Natural killer cell treated with Interleukin-12 subunit alpha and Interleukin-12 subunit beta and Interleukin-15 and Interleukin-18, amount 100 ng/mL, for 72 hours (primary cell): ENCODE data around the gene PDE7B. TPM values are rescaled to one million over a fixed set of nuclear protein-coding genes. Genes with fewer than 3 reads are reported as not detected.

ENCODE experiments used
- ATAC-seq, 2 donors: fragments of 150-1000 bp; cut with Tn5 transposase in 1 of 2; sonication (Bioruptor Pico), chemical (Tn5 transposase) in 1 of 2; 2 replicates each; pipeline ENCODE4 v1.10.0; 2021
- DNase-seq: peaks from one replicate; pipeline ENCODE4 v3.0.0; 2022; ENCODE audit warnings: low spot score
- H3K27ac Mint-ChIP-seq, 2 donors: 1 replicate in 1 of 2; 2 replicates in 1 of 2; pipeline ENCODE4 v1.8.0; 2022; ENCODE audit warnings: mixed read lengths in 2 of 2, mild to moderate bottlenecking in 1 of 2, moderate library complexity in 1 of 2
- H3K27me3 Mint-ChIP-seq, 2 donors: 1 replicate in 1 of 2; 2 replicates in 1 of 2; pipeline ENCODE4 v1.8.0; 2022; ENCODE audit warnings: mixed read lengths in 2 of 2
- H3K36me3 Mint-ChIP-seq: one replicate; pipeline ENCODE4 v1.8.0; 2022; ENCODE audit warnings: mixed read lengths
- H3K4me1 Mint-ChIP-seq, 2 donors: 1 replicate in 1 of 2; 2 replicates in 1 of 2; pipeline ENCODE4 v1.8.0; 2022; ENCODE audit warnings: low read depth in 2 of 2, mixed read lengths in 2 of 2, mild to moderate bottlenecking in 1 of 2
- H3K4me3 Mint-ChIP-seq: one replicate; pipeline ENCODE4 v1.8.0; 2022; ENCODE audit warnings: mixed read lengths
- H3K9me3 Mint-ChIP-seq: 2 replicates; pipeline ENCODE4 v1.8.0; 2022; ENCODE audit warnings: mixed read lengths
- total RNA-seq, 2 donors: library from RNA; stranded (reverse); gene quantifications; one replicate each; pipeline ENCODE4 v1.2.3, GENCODE V29; 2022

The PDE7B gene
- total RNA-seq, 2 donors from 2014 or later, result 0.14 TPM; not detected in 1

DNA sequence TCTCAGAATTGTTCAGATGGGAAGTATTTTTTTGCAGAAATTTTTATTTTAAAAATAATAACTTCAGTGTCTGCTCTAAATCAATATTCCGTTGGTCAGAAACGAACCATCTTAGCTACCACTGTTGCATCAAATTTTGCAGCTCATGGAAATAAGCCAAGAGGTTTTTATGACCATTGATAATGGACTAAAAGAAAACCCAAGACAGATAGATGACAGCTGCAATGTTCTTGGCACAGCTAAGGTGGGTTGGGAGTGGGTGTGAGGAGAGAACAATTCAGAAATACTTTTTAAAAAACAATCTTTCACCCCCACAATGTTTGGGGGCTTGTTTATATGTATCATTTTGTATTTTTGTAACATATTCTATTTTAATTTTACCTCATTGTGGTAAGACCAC is 121.1 kb downstream of the PDE7B start:
- Mint-ChIP-seq H3K27me3 (peaks cover 15% of the 10 kb centered on the region in 2 donors), H3K36me3 (no peaks in the 10 kb centered on the region)
- DNase-seq, result no peak

DNA sequence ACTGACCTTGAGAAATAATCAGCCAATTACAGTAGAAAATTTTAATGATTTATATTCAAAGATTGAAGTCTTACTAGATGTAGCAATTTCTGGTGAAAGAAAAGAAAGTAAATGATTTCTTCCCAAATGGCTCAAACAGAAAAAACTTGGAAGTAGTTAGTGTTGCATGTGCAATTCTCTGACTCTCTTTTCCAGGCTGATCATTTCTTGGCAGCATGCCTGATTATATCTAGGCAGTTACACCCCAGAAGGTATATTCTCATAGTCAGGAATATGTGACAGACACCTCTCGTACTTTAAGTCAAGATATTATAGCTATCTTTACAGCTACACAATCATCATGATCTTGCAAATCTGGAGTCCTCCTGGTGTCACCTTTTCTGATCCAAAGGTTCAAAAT is 122.9 kb downstream of the PDE7B start:
- ATAC-seq, result no peak
- DNase-seq, result no peak
- H3K27me3 Mint-ChIP-seq, result peaks cover 13 to 15% of the 10 kb centered on the region in 2 donors
- H3K27ac Mint-ChIP-seq, result no peak overlapping the region
- no peaks in the 10 kb centered on the region for H3K36me3 Mint-ChIP-seq
- H3K4me3 Mint-ChIP-seq, result no peak overlapping the region
- no peaks in the 10 kb centered on the region for H3K9me3 Mint-ChIP-seq
- H3K4me1 Mint-ChIP-seq, result no peaks in the 10 kb centered on the region

More for the DNA sequence above, 121.1 kb downstream of the PDE7B start:
- no peak for ATAC-seq
- Mint-ChIP-seq H3K27ac (no peak overlapping the region), H3K4me1 (no peaks in the 10 kb centered on the region), H3K4me3 (no peak overlapping the region), H3K9me3 (no peaks in the 10 kb centered on the region)

DNA sequence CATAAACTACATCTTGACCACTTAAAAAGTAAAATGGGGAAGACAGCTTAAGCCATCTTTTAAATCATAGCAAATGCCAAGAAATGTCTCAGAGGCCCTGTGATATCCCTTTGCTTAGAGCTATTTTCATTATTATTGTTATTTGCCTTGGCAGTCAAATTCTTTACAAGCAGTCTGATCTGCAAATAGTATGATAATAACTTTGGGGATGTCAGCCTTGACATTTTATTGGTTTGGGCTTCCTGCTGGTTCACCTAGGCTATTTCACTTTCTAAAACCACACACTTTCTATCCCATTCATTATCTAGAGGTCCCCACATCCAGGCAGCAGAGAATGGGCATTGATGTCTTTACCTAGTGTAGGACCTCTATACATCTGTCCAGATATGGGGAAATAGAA is 125.1 kb downstream of the PDE7B start:
- Mint-ChIP-seq H3K4me1 (no peaks in the 10 kb centered on the region), H3K27ac (no peak overlapping the region), H3K36me3 (no peaks in the 10 kb centered on the region), H3K4me3 (no peak overlapping the region), H3K9me3 (no peaks in the 10 kb centered on the region), H3K27me3 (peaks cover 0 to 7% of the 10 kb centered on the region in 2 donors)
- no peak for DNase-seq
- ATAC-seq, result no peak

DNA sequence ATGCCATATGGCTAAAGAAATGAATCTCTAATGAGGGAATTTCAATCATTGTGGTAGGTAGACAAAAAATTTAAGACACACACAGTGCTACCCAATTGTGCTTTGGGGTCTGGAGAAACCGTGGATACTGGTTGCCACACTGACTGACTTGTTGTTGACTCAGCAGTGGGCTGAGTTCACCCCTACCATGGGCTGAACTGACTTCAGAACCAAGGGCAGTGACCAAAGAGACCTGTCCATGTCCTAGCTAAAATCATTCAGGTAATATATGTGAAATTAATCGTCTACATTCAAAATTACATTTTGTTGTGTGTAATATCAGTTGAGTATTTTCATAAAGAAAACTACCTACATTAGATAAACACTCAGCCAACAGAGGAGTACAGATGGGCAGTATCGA is 131.6 kb downstream of the PDE7B start:
- no peak overlapping the region for H3K4me3 Mint-ChIP-seq
- H3K4me1 Mint-ChIP-seq, result no peaks in the 10 kb centered on the region

DNA sequence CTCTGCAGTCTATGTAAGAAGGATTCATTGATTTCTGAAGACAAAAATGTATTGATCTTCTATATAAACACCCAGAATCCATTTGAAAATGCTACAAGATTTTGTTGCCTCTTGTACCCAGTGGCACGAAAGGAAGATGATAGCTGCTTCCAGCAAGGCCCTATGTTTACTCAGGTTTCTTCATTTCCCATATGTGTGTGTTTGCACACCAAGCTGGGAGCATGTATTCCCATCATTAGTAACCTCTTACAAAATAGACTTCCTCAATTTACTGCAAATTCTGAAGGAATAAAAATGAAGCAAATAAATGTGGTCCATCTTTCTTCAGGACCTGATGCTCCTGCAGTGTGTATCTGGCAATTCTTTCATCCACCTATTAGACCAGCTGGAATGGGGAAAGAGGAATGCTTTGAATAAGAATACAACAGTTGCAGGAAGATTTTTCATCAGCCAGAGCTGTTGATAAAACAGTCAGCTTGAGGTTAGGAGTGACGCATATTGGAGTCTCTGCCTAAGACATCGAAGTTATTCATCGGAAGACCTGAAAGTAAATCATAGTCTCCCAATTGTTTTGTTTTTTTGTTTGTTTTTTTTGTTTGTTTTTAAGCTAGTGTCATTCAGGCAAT is 132.3 kb downstream of the PDE7B start:
- Mint-ChIP-seq H3K36me3 (no peaks in the 10 kb centered on the region), H3K27ac (no peak overlapping the region), H3K4me3 (no peak overlapping the region), H3K4me1 (no peaks in the 10 kb centered on the region), H3K27me3 (peaks cover 6 to 13% of the 10 kb centered on the region in 2 donors), H3K9me3 (no peaks in the 10 kb centered on the region)
- ATAC-seq (no peak), DNase-seq (no peak)

More for the DNA sequence above, 131.6 kb downstream of the PDE7B start:
- H3K27me3 Mint-ChIP-seq, result peaks cover 6 to 12% of the 10 kb centered on the region in 2 donors
- ATAC-seq, result no peak
- no peaks in the 10 kb centered on the region for H3K36me3 Mint-ChIP-seq
- no peak for DNase-seq
- no peaks in the 10 kb centered on the region for H3K9me3 Mint-ChIP-seq
- H3K27ac Mint-ChIP-seq, result no peak overlapping the region

DNA sequence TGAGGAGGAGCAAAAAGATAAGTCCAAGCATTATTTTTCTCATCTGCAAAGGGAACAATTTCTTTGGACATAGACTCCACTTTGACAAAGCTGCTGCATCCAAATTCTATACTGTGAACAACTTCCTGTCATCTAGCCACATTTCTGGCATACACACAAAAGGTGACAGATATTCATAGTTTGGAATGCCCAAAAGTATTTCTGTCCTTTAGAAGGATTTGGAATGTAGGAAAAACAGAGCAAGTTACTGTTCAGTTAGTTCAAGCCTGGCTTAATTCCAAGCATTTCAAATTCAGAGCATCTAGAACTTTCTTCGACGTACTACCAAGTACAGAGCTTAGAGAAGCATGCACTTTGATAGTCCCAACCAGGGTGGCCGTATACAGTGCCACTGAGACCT is 134.0 kb downstream of the PDE7B start:
- Mint-ChIP-seq H3K9me3 (no peaks in the 10 kb centered on the region), H3K27ac (no peak overlapping the region), H3K4me3 (no peak overlapping the region), H3K36me3 (no peaks in the 10 kb centered on the region), H3K4me1 (no peaks in the 10 kb centered on the region), H3K27me3 (peaks cover 7 to 13% of the 10 kb centered on the region in 2 donors)
- DNase-seq, result no peak
- ATAC-seq, result no peak

DNA sequence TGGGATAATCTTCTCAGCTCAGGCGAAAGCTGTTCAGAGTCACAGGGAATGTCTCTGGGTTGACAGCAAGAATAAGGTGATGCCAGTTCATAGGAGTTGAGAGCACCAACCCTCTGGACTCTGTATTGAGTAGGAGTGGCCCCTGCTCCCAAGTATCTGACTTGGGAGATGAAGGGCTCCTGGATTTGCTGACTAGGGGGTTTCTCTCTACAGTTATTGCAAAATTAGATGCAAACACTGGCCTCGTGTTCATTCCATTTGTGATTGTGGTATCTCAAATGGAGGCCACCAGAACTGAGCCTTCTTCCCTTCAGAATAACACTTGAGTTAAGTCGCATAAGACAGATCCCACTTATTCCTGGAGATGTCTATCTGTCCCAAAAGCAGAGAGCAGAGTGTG is 135.7 kb downstream of the PDE7B start:
- Mint-ChIP-seq H3K9me3 (no peaks in the 10 kb centered on the region), H3K27ac (no peak overlapping the region), H3K27me3 (peaks cover 13% of the 10 kb centered on the region in 2 donors), H3K36me3 (no peaks in the 10 kb centered on the region), H3K4me3 (no peak overlapping the region), H3K4me1 (no peaks in the 10 kb centered on the region)
- DNase-seq, result no peak
- no peak for ATAC-seq

DNA sequence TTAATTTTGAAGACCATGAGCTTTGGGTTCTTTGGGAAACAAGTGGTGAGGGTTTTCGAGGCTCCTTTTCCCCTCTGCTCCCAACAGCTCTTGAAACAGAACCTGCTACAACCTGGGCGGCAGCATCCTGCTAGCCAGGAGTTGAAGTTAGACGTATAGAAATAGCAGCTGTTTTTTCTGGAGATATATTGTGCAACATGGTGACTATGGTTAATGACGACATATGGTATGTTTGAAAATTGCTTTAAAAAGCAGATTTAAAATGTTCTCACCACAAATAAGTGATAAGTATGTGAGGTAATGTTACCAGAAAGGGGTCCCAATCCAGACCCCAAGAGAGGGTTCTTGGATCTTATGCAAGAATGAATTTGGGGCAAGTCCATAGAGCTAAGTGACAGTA is 138.9 kb downstream of the PDE7B start:
- Mint-ChIP-seq H3K27ac (no peak overlapping the region), H3K9me3 (no peaks in the 10 kb centered on the region), H3K4me3 (no peak overlapping the region), H3K27me3 (peaks cover 7 to 10% of the 10 kb centered on the region in 2 donors), H3K36me3 (no peaks in the 10 kb centered on the region), H3K4me1 (no peaks in the 10 kb centered on the region)
- ATAC-seq (no peak), DNase-seq (no peak)

DNA sequence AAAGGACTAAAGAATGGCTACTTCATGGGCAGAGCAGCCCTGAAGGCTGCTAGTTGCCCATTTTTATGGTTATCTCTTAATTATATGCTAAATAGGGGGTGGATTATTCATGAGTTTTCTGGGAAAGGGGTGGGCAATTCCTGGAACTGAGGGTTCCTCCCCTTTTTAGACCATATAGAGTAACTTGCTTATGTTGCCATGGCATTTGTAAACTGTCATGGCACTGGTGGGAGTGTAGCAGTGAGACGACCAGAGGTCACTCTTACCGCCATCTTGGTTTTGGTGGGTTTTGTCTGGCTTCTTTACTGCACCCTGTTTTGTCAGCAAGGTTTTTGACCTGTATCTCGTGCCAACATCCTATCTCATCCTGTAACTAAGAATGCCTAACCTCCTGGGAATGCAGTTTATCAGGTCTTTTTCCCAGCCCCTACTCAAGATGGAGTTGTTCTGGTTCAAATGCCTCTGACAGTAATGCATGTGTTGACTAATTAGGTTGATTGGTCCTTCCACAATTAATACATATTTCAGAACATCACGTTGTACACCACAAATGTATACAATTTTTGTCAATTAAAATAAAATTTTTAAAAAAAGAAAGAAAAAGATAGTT is 139.5 kb downstream of the PDE7B start:
- no peak overlapping the region for H3K27ac Mint-ChIP-seq
- no peaks in the 10 kb centered on the region for H3K4me1 Mint-ChIP-seq
- H3K4me3 Mint-ChIP-seq, result no peak overlapping the region

DNA sequence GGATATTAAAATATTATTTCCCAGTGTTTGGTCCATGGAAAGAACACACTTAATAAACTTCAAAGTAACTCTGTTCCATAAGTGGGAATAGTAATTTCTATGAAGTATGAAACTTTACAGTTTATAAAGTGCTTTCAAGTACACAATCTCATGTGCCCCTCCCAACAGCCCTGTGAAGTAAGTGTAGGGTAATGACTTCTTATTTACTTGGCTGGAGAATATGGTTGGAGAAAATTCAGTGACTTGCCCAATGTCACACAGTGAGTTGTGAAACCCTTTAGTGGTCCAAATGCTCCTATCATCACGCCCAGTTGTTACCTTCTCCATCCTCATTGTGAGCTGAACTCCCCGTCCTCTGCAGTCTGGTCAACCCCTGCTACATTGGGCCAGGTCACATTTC is 141.2 kb downstream of the PDE7B start:
- H3K36me3 Mint-ChIP-seq, result no peaks in the 10 kb centered on the region
- no peak overlapping the region for H3K4me3 Mint-ChIP-seq
- H3K27ac Mint-ChIP-seq, result no peak overlapping the region
- ATAC-seq, result no peak
- H3K27me3 Mint-ChIP-seq, result peaks cover 4 to 7% of the 10 kb centered on the region in 2 donors
- H3K9me3 Mint-ChIP-seq, result no peaks in the 10 kb centered on the region
- no peaks in the 10 kb centered on the region for H3K4me1 Mint-ChIP-seq
- DNase-seq, result no peak

More for the DNA sequence above, 139.5 kb downstream of the PDE7B start:
- ATAC-seq (no peak), DNase-seq (no peak)
- peaks cover 7 to 10% of the 10 kb centered on the region in 2 donors for H3K27me3 Mint-ChIP-seq
- H3K9me3 Mint-ChIP-seq, result no peaks in the 10 kb centered on the region
- no peaks in the 10 kb centered on the region for H3K36me3 Mint-ChIP-seq

DNA sequence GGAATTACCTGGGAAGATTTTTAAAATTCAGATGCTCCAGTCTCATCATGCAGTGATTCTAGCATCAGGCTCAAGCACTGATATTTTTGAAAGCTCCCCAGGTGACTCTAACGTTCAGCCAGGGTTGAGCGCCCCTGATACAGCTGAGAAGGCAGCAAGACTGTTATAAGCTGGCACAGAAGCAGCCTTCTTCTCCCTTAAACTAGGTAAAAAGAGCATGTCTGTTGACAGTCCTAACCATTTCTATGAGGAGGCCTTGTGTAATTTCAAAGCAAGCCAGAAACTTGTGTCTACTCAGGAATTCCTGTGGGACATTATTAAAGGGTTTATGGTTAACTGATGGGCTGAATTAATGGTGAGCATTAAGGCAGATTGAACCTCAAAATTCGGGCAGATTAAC is 141.9 kb downstream of the PDE7B start:
- no peak overlapping the region for H3K27ac Mint-ChIP-seq
- H3K9me3 Mint-ChIP-seq, result no peaks in the 10 kb centered on the region
- H3K36me3 Mint-ChIP-seq, result no peaks in the 10 kb centered on the region
- no peaks in the 10 kb centered on the region for H3K4me1 Mint-ChIP-seq
- peaks cover 0 to 7% of the 10 kb centered on the region in 2 donors for H3K27me3 Mint-ChIP-seq
- no peak for ATAC-seq
- no peak overlapping the region for H3K4me3 Mint-ChIP-seq
- no peak for DNase-seq

DNA sequence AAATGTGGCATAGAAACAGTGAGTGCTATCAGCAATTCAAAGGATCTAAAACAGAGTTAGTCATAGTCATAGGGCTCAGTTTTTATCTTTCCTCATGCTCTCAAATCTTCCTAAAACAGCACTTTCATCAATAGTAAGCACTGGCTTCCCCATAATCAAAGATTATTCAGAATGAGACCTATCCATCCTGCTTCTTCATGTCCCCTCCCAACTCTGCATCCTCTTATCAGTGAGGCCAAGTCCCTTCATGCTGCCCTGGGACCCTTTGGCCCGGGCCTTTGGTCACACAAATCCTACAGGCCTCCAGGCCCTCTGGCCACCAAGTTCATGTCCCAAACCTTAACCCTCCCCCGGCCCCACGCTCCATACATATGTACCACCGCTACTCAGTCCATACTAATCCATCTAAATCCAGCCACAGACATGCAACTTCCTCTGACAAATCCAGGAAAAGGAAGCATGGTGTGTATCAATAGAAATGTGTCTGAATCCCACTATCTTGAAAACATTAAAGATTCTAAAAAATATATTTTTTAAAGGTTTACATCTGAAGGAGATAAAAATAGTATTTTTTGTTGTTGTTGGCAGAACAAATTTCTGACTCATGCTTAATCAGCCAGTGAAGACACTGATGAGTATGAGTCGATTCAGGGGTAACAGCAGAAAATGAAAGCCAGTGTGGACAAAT is 143.5 kb downstream of the PDE7B start:
- DNase-seq (no peak), ATAC-seq (no peak)
- Mint-ChIP-seq H3K27me3 (peaks cover 0 to 7% of the 10 kb centered on the region in 2 donors), H3K4me3 (no peak overlapping the region), H3K9me3 (peaks cover 2% of the 10 kb centered on the region), H3K4me1 (no peaks in the 10 kb centered on the region), H3K27ac (no peak overlapping the region), H3K36me3 (no peaks in the 10 kb centered on the region)

DNA sequence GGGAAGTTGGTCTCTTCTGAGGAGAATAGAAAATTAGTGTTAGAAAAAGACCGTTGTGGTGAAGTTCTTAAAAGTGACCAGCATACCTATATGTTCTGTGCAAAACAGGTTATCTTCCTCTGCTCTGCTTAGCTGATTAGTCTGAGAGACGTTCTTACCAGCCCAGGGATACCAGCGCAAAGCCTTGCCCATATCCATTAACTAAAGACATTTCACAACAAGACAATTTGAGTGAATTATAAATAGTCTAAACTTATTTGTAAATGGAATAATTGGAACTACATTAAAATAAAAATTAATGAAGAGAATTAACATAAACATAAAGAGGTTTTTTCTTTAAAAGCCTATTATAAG is 144.0 kb downstream of the PDE7B start:
- H3K36me3 Mint-ChIP-seq, result no peaks in the 10 kb centered on the region
- peaks cover 6% of the 10 kb centered on the region for H3K9me3 Mint-ChIP-seq
- no peak for DNase-seq
- H3K4me3 Mint-ChIP-seq, result no peak overlapping the region
- no peaks in the 10 kb centered on the region for H3K4me1 Mint-ChIP-seq
- no peak for ATAC-seq
- no peak overlapping the region for H3K27ac Mint-ChIP-seq
- peaks cover 0 to 5% of the 10 kb centered on the region in 2 donors for H3K27me3 Mint-ChIP-seq

DNA sequence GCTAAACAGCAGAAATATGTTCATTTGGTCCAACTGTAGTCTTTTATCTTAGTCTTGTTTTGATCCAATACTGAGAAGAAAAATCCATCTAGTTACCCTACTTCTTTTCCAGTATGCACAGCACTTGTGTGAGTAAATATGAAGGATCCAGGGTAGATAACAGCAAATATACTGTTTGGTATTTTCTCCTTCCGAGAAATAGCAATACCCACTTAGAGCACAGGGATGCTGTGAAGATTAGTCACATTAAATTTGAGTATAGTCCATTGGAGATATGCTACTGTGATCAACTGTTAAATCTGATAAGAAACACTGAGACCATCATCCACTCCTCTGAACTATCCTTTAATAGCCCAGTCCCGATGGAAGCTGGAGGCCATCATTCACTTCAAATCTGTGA is 145.2 kb downstream of the PDE7B start:
- H3K4me1 Mint-ChIP-seq, result no peaks in the 10 kb centered on the region
- no peak overlapping the region for H3K27ac Mint-ChIP-seq
- H3K4me3 Mint-ChIP-seq, result no peak overlapping the region

More for the DNA sequence above, 145.2 kb downstream of the PDE7B start:
- DNase-seq (no peak), ATAC-seq (no peak)
- Mint-ChIP-seq H3K9me3 (peaks cover 6% of the 10 kb centered on the region), H3K36me3 (no peaks in the 10 kb centered on the region), H3K27me3 (no peaks in the 10 kb centered on the region)
